H9 (cell line): Measurements from ENCODE around the gene HUS1. TPM values are rescaled to one million over a fixed set of nuclear protein-coding genes. Genes with fewer than 3 reads are reported as not detected.

Experiments used
- DNase-seq: peaks from one replicate; pipeline ENCODE4 v3.0.0-alpha.2; 2017
- H2AFZ ChIP-seq: one replicate; pipeline ENCODE4 v1.6.1; 2013; ENCODE audit warnings: mild to moderate bottlenecking, low read length, control low read depth, moderate library complexity
- H2AK5ac ChIP-seq: 2 replicates; pipeline ENCODE4 v1.6.1; 2013; ENCODE audit warnings: low read length, control low read depth, mixed read lengths; ENCODE audit not compliant: insufficient read length
- H2BK120ac ChIP-seq: one replicate; pipeline ENCODE4 v1.6.1; 2013; ENCODE audit warnings: low read depth, mild to moderate bottlenecking, low read length, control low read depth, inconsistent platforms; ENCODE audit not compliant: poor library complexity, severe bottlenecking
- H2BK12ac ChIP-seq: 2 replicates; pipeline ENCODE4 v1.6.1; 2013; ENCODE audit warnings: low read length, control low read depth, mixed read lengths, low read depth; ENCODE audit not compliant: insufficient read length
- H2BK15ac ChIP-seq: 2 replicates; pipeline ENCODE4 v1.6.1; 2013; ENCODE audit warnings: low read depth, low read length, control low read depth
- H2BK20ac ChIP-seq: one replicate; pipeline ENCODE4 v1.6.1; 2013; ENCODE audit warnings: low read depth, mild to moderate bottlenecking, low read length, control low read depth, inconsistent platforms; ENCODE audit not compliant: poor library complexity, severe bottlenecking
- H2BK5ac ChIP-seq: 2 replicates; pipeline ENCODE4 v1.6.1; 2013; ENCODE audit warnings: low read length, control low read depth, mixed read lengths; ENCODE audit not compliant: insufficient read length
- H3K14ac ChIP-seq: 2 replicates; pipeline ENCODE4 v1.6.1; 2013; ENCODE audit warnings: low read length, control low read depth; ENCODE audit not compliant: insufficient read depth
- H3K18ac ChIP-seq: 2 replicates; pipeline ENCODE4 v1.6.1; 2013; ENCODE audit warnings: low read depth, mild to moderate bottlenecking, mixed read lengths, low read length, control low read depth; ENCODE audit not compliant: insufficient read length
- H3K23ac ChIP-seq: 2 replicates; pipeline ENCODE4 v1.6.1; 2013; ENCODE audit warnings: low read length, control low read depth, mixed read lengths, low read depth; ENCODE audit not compliant: insufficient read length
- H3K23me2 ChIP-seq: 2 replicates; pipeline ENCODE4 v1.6.1; 2013; ENCODE audit warnings: low read depth, mild to moderate bottlenecking, mixed read lengths, low read length, control low read depth; ENCODE audit not compliant: insufficient read length, poor library complexity, severe bottlenecking
- H3K27ac ChIP-seq: 2 replicates; pipeline ENCODE4 v1.5.1; 2013; ENCODE audit warnings: low read length, control low read depth, mixed read lengths, low read depth; ENCODE audit not compliant: insufficient read length
- H3K27me3 ChIP-seq: 2 replicates; pipeline ENCODE4 v1.6.1; 2013; ENCODE audit warnings: low read length, control low read depth, inconsistent platforms; ENCODE audit not compliant: insufficient read depth
- H3K4ac ChIP-seq: 2 replicates; pipeline ENCODE4 v1.6.1; 2013; ENCODE audit warnings: low read depth, mild to moderate bottlenecking, control low read depth, inconsistent platforms, low read length, moderate library complexity
- H3K4me1 ChIP-seq: 2 replicates; pipeline ENCODE4 v1.6.1; 2013; ENCODE audit warnings: low read length, control low read depth, inconsistent platforms; ENCODE audit not compliant: insufficient read depth
- H3K4me2 ChIP-seq: 2 replicates; pipeline ENCODE4 v1.6.1; 2013; ENCODE audit warnings: low read length, control low read depth, mixed read lengths; ENCODE audit not compliant: insufficient read length, insufficient read depth
- H3K56ac ChIP-seq: 2 replicates; pipeline ENCODE4 v1.6.1; 2013; ENCODE audit warnings: low read depth, mild to moderate bottlenecking, mixed read lengths, low read length, control low read depth; ENCODE audit not compliant: insufficient read length
- H3K79me1 ChIP-seq: 2 replicates; pipeline ENCODE4 v1.6.1; 2013; ENCODE audit warnings: low read depth, mild to moderate bottlenecking, moderate library complexity, low read length, control low read depth, inconsistent platforms; ENCODE audit not compliant: insufficient read depth, poor library complexity, severe bottlenecking
- H3K79me2 ChIP-seq: 2 replicates; pipeline ENCODE4 v1.6.1; 2013; ENCODE audit warnings: low read length, control low read depth, inconsistent platforms; ENCODE audit not compliant: insufficient read depth
- H3K9ac ChIP-seq: 2 replicates; pipeline ENCODE4 v1.6.1; 2013; ENCODE audit warnings: low read length, control low read depth, mixed read lengths; ENCODE audit not compliant: insufficient read length; ENCODE audit errors: extremely low read depth
- H3K9me3 ChIP-seq: one replicate; pipeline ENCODE4 v1.6.1; 2013; ENCODE audit warnings: low read depth, low read length, inconsistent platforms; ENCODE audit not compliant: control insufficient read depth
- H3T11ph ChIP-seq: one replicate; pipeline ENCODE4 v1.6.1; 2013; ENCODE audit warnings: mild to moderate bottlenecking, low read length, control low read depth, inconsistent platforms
- H4K20me1 ChIP-seq: one replicate; pipeline ENCODE4 v1.6.1; 2013; ENCODE audit not compliant: control insufficient read depth, insufficient read length, insufficient read depth
- H4K5ac ChIP-seq: 2 replicates; pipeline ENCODE4 v1.6.1; 2013; ENCODE audit warnings: low read depth, mild to moderate bottlenecking, mixed read lengths, low read length, control low read depth; ENCODE audit not compliant: insufficient read length
- H4K8ac ChIP-seq: replicated peaks from 2 replicates; pipeline ENCODE4 v1.6.1; 2013; ENCODE audit warnings: low read length, control low read depth, mixed read lengths, low read depth; ENCODE audit not compliant: insufficient read length
- H4K91ac ChIP-seq: 2 replicates; pipeline ENCODE4 v1.6.1; 2013; ENCODE audit warnings: low read depth, mild to moderate bottlenecking, moderate library complexity, mixed read lengths, low read length, control low read depth; ENCODE audit not compliant: insufficient read length
- H3K27ac Mint-ChIP-seq, 3 experiments: 2 replicates in 2 of 3; 3 replicates in 1 of 3; pipeline ENCODE4 v1.8.0; 2020 to 2021; ENCODE audit warnings: mixed read lengths in 3 of 3, mild to moderate bottlenecking in 1 of 3, moderate library complexity in 1 of 3
- H3K27me3 Mint-ChIP-seq: 2 replicates; pipeline ENCODE4 v1.8.0; 2021; ENCODE audit warnings: low read depth, mild to moderate bottlenecking, moderate library complexity, mixed read lengths
- H3K36me3 Mint-ChIP-seq, 3 experiments: 2 replicates in 2 of 3; 3 replicates in 1 of 3; pipeline ENCODE4 v1.8.0; 2020 to 2021; ENCODE audit warnings: low read depth in 3 of 3, mixed read lengths in 3 of 3; ENCODE audit not compliant: insufficient read depth in 1 of 3
- H3K4me1 Mint-ChIP-seq, 2 experiments: 2 replicates each; pipeline ENCODE4 v1.8.0; 2020; ENCODE audit warnings: mixed read lengths in 2 of 2
- H3K4me3 Mint-ChIP-seq, 2 experiments: 2 replicates in 1 of 2; 3 replicates in 1 of 2; pipeline ENCODE4 v1.8.0; 2020 to 2021; ENCODE audit warnings: mild to moderate bottlenecking in 2 of 2, mixed read lengths in 2 of 2, moderate library complexity in 1 of 2
- H3K9me3 Mint-ChIP-seq, 2 experiments: 2 replicates in 1 of 2; 3 replicates in 1 of 2; pipeline ENCODE4 v1.8.0; 2020; ENCODE audit warnings: mild to moderate bottlenecking in 2 of 2, mixed read lengths in 2 of 2, moderate library complexity in 1 of 2
- CTCF ChIP-seq: fragments of 200-600 bp; sonication (generic); conservative IDR thresholded peaks from 3 replicates; pipeline ENCODE4 v1.8.0; 2021; ENCODE audit warnings: antibody characterized with exemption, mild to moderate bottlenecking
- WGBS: extraction: QIAGEN DNeasy Blood & Tissue Kit; methylation state at CpG from one replicate; pipeline ENCODE4 v1.1.7; 2013; ENCODE audit warnings: missing lambda C conversion rate, low lambda C conversion rate, mixed read lengths; ENCODE audit not compliant: insufficient read length; ENCODE audit errors: extremely low coverage; 5-methylcytosine and 5-hydroxymethylcytosine counted together
- total RNA-seq: library from RNA; stranded (reverse); gene quantifications from 2 replicates; pipeline ENCODE4 v1.2.1, GENCODE V29; 2021

Gene HUS1
- total RNA-seq, 1 experiment from 2014 or later, result 43.1 TPM

- no peak for TF ChIP-seq CTCF
- H3K9me3 Mint-ChIP-seq, result no peaks in the 10 kb centered on the region; a peak in 1 of 5 replicates
- Histone ChIP-seq H3K23ac (no peak overlapping the region), H4K8ac (no peak overlapping the region), H2AK5ac (no peak overlapping the region), H4K20me1 (no peaks in the 10 kb centered on the region), H2BK15ac (no peak overlapping the region), H3K14ac (no peak overlapping the region), H3K4me1 (peaks cover 3% of the 10 kb centered on the region; the same call in 1 of the 2 replicates), H3K79me1 (no peaks in the 10 kb centered on the region), H2BK120ac (no peak overlapping the region), H3K9me3 (no peaks in the 10 kb centered on the region), H3K4ac (no peak overlapping the region), H2AFZ (peak overlapping the region; percentile 24), H3T11ph (no peak overlapping the region), H3K27ac (no peak overlapping the region), H3K18ac (no peak overlapping the region), H2BK12ac (no peak overlapping the region), H4K91ac (no peak overlapping the region), H3K9ac (no peak overlapping the region), H3K27me3 (no peaks in the 10 kb centered on the region), H4K5ac (no peak overlapping the region), H3K23me2 (peaks cover 5% of the 10 kb centered on the region), H2BK20ac (no peak overlapping the region), H3K56ac (no peak overlapping the region), H2BK5ac (no peak overlapping the region), H3K79me2 (peaks cover 3% of the 10 kb centered on the region; the same call in 1 of the 2 replicates), H3K4me2 (peak overlapping the region; percentile 75)
- H3K27ac Mint-ChIP-seq, result peak overlapping the region in 1 of 3 experiments; percentile 19; a peak in 1 of 7 replicates
- peak overlapping the region; percentile 92 to 94 for H3K4me3 Mint-ChIP-seq
- H3K4me1 Mint-ChIP-seq, result peaks cover 13 to 14% of the 10 kb centered on the region in 2 experiments
- no CpG with 5 or more reads among the region's 7 CpGs for WGBS
- H3K36me3 Mint-ChIP-seq, result peaks cover 27 to 39% (median 37%) of the 10 kb centered on the region in 3 experiments; a peak in 6 of 7 replicates
- no peak for DNase-seq
- no peaks in the 10 kb centered on the region for H3K27me3 Mint-ChIP-seq
Observed at GRCh38 chr7:47979832-47980181, 392 bp upstream of the HUS1 start.
